Activated CD8-positive, alpha-beta memory T cell treated with anti-CD3 and anti-CD28 coated beads, Interleukin-2, amount 50 U/mL, for 1 hour (primary cell): ENCODE measurements around the gene IL20RA.

ENCODE experiments used
- DNase-seq: peaks from one replicate; pipeline ENCODE4 v3.0.0-alpha.2; 2020; ENCODE audit errors: extremely low read depth

Gene IL20RA

GRCh38 chr6:137010128-137010718 lies 34.5 kb downstream of the IL20RA start:
- no peak for DNase-seq

- no peak for DNase-seq
Observed at GRCh38 chr6:137008204-137008603, 36.6 kb downstream of the IL20RA start.

DNA sequence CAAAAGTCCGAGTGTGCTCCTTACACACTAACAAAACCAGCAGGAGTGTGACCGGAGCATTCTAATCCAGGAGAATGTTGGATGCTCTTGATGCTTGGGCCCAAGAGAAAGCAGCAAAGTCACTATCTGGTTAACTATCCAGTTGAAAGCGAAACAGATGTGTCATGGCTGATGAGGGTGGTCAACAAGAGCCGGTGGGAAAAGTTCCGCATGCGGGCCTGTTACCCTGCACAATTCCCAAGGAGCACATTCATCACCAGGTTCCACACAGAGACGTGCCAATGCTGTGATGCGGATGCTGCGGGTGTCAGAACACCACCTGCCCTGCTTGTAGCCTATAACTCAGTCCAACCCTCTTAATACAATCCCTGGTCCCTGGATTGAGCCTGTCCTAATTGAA lies 38.7 kb downstream of the IL20RA start:
- no peak for DNase-seq

DNA sequence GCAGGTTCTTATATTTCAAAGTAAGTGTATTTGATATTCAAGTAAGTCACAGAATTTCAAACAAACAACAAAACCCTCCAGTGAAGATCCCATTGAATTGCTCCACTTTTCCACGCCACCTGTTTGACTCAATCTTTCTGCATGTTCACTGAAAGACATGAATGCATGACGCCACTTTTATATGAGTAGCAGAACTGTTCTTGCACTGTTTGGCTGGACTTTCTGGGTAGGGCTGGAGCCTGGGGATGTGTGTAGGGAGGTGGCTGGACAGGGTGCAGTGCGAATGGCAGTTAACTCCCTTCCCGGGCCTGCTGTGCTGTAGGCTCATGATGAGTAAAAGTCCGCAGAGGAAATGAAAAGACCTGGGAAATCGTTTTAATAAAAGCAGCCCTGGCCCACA lies 39.7 kb downstream of the IL20RA start:
- no peak for DNase-seq

- no peak for DNase-seq
Observed at GRCh38 chr6:137002505-137002904, 42.3 kb downstream of the IL20RA start.

DNA sequence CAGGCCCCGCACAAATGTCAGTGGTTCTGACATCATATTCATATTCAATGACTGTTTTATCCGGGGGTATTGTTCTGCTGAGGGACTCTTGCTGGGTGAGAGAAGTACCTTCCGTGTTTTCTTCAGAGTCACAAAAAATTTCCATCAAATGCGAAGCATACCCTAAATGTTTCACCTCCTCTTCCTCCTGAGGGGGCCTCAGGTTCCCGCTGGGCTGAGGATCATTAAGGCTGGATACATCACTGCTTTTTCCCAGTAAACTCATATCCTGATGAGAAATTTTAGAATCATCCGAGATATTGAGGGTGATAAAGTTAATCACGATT lies 42.8 kb downstream of the IL20RA start:
- no peak for DNase-seq

DNA sequence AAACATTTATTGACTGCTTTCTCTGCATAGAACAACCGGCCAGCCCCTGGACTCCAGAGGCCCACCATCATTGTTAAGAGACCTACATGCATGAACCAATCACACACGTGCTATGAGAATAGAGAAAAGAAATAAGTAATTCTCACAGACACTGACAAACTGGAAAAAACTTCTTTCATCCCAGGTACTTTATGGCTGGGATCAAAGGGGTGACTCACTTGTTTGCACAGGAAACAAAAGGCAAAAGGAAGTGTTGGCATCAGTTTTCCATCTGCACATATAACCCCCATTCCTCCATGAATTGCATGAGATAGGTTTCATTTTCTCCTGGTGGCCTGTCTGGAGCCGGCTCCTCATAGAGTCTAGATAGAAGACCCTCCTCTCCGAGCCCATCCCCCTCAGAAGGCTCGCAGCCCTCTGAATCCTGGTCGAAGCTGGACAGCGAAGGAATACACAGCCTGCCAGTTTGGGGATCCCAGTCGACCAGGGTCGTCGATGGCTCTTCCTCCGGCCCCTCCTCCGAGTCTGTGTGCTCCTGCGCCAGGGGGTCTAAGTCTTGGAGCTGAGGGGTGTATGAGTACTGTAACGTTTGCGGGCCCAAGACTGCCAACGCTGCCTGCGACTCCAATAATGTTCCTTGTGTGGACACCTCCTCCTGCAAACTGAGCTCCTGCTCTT lies 43.3 kb downstream of the IL20RA start:
- no peak for DNase-seq

- no peak for DNase-seq
Observed at GRCh38 chr6:137000825-137001224, 43.9 kb downstream of the IL20RA start.

- DNase-seq = no peak
Observed at GRCh38 chr6:136995521-136995920, 49.2 kb downstream of the IL20RA start.

DNA sequence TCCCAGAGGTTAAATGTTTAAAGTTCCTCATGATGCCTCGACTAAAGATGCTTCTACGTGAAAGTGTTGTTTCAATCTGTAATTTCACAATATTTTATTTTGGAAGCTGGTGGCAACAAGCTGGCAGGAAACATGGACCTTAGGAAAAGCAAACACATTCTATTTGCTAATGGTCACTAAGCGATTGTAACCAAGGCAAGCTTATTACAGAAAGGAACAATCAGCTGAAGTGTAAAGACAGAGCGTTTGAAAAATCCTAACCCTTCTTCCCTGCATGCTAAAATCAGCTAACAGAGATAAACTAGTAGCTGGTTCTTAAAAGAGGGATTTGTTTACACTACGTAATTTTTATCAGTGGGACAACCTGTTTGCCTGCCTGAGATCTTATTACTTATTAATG lies 50.0 kb downstream of the IL20RA start:
- no peak for DNase-seq

GRCh38 chr6:136992113-136992512 lies 52.7 kb downstream of the IL20RA start:
- DNase-seq = no peak

DNA sequence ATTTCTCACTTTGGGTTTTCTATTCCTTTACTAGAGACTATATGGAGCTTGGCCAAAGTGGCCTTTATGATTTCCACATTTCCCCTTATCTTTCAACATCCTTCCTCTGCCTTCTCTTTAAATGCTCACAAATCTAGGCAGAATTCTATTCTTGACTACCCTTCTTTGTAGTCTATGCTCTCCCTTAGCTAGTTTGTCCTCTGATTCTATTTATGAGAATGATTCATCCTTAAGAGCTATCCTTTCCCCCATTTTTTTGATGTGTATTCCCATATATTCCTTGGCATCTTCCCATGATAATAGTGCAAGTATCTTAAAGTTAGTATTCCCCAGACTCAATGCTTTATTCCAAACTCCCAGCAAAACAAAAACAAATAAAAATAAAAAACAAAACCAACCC lies 53.1 kb downstream of the IL20RA start:
- DNase-seq = no peak

- no peak for DNase-seq
Observed at GRCh38 chr6:136990754-136991153, 54.0 kb downstream of the IL20RA start.

DNA sequence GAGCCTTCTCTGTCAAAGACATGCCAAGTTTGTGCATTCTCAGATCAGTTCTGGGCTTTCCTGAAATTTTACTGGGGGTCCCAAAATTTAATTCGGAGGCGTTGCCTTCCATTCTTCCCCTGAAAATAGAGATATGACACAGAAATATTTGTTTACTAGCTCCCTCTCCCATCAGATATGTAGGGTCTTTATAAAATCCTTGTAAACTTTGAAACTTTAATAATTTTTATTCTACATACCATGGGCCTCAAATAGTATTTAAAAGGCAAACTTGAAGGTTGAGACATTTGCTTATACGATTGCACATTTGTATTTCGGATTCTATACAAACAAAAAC lies 54.6 kb downstream of the IL20RA start:
- DNase-seq = no peak

DNA sequence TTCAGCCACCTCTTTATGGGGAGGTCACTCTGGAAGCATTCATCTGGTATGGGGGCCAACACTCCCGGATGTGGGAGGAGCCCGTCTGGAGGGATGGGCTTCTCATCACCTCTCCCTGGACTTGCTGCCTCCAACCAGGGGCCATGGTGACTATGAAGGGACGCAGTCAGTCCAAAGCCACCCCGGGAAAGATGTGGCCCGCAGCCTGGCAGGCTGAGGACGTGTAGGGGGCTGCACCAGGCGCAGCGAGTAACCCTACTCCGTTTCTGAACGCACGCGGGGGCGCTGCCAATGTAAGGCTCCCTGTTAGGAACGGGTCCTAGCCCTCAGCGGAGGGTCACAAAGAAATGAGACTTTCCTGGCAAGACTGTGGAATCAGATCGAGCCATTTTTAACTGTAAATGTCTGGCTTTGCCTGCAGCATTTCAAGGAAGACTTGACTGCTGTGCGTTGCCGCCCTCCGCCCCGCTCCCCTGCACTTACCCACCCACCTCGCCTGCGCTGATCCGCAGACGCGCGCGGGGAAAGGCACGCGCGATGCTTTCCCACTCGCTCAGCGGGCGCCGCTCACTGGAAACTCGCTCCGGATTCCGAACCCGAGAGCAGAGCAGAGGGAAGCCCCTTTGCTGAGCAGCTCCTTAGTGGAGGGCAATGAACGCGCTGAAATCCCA lies 55.1 kb downstream of the IL20RA start:
- DNase-seq = no peak

DNA sequence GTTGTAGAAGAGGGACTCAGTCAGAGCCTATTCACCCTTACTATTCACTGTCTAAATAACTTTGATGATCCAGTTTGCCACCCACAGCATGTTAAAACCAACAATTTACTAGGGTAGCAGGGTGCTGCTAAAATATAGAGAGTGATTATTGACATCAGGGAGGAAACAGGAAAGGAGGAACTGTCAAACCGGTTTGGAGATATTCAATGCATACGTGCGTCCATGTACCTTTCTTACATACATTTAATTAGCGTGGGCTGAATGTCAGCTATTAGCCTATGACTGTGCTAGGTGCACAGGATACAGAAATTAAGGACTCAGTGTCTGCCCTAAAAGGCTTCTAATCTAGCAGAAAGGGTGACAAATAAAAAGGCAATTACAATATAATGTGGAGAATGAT lies 57.2 kb downstream of the IL20RA start:
- no peak for DNase-seq

DNA sequence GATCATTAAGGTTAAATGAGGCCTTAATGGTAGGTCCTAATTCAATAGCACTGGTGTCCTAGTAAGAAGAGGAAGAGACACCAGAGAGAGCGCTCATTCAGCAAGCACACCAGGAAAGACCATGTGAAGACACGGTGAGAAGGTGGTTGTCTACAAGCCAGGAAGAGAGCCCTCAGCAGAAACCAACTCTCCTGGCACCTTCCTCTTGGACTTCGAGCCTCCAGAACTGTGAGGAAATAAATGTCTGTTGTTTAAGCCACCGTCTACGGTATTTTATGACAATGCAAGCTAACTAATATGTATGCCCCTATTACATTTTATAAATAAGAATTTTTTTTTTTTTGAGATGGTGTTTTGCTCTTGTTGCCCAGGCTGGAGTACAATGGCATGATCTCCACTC lies 59.3 kb downstream of the IL20RA start:
- no peak for DNase-seq

DNA sequence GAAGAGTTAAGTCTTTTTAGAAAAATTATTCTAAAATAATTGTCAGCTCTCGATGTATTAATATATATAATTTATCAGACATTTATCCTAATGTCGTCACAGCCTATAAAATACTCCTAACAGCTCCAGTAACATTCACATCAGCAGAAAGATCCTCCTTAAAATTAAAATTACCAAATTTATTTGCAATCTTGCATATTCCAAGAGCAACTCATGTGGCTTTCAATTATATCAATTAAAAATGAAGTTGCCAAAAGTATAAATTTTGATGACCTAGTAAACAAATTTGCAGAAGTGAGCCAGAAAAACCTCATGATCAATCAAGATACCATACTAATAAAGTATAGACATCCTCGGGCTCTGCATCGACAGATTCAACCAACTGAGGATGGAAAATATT lies 60.2 kb downstream of the IL20RA start:
- DNase-seq = no peak

GRCh38 chr6:136983687-136984086 lies 61.1 kb downstream of the IL20RA start:
- no peak for DNase-seq

DNA sequence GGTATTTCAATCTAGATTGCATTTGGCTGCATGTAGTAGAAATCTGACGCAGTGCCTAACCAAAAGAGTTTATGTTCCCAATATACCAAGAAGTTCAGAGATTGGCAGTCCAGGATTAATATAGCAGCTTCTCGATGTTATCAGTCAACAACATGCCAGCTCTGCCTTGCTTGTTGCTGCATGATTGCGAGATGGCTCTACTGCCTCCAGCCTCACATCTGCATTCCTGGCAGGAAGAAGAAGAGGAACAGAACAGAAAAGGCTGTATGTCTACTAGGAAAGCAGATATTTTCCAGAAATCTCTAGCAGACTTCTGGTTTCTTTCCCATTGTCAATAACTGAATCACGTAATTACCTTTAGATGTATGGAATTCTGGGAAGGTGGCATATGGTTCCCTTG lies 61.8 kb downstream of the IL20RA start:
- DNase-seq = no peak

DNA sequence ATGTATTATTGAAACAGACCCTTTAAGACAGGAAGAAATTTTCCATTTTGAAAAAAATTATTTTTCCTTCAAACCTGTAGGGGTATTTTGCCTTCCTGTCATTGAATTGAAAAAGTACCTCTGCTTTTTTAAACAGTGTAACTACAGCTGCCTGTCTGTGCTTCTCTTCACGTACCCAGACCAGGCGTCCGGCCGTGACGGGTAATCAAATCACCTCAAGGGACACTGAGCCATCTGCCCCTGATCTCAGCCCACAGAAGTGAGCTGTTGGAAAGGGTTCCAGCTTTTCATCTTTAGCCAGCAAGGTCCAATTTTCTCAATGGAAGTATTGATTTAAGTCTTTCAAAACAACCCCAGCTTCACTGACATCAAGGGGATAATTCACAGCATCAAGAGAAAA lies 64.7 kb downstream of the IL20RA start:
- DNase-seq = no peak

DNA sequence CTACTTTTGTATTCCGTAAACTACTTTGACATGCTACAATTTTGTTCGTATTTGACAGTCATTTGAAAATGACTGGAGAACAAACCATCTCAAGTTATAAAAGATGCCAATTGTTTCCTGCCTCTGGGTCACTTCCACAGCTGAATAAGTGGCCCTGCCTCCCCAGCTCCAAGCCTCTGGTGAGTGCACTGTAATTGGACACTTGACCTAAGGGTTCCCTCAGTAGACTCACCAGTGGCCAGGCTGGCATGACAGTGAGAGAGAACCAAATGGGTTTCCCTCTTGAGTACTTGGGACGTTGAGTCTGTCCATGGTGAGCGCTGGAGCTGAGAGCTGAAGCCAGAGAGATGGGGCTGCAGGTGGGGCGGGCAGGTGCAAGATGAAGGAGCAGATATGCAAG lies 65.6 kb downstream of the IL20RA start:
- no peak for DNase-seq

- DNase-seq = no peak
Observed at GRCh38 chr6:136977075-136977474, 67.7 kb downstream of the IL20RA start.
